CD4-positive, alpha-beta T cell treated with Interleukin-15 for 1 hour (primary cell): ENCODE measurements around the gene TERT.

Experiments used
- DNase-seq: peaks from one replicate; pipeline ENCODE4 v3.0.0-alpha.2; 2020

TERT gene

GRCh38 chr5:1215320-1216096 is 79.4 kb downstream of the TERT start:
- no peak for DNase-seq

GRCh38 chr5:1214936-1215220 is 80.0 kb downstream of the TERT start:
- no peak for DNase-seq

GRCh38 chr5:1214163-1214935 is 80.5 kb downstream of the TERT start:
- DNase-seq, result no peak

- no peak for DNase-seq
Measured at GRCh38 chr5:1213508-1214162, 81.2 kb downstream of the TERT start.

GRCh38 chr5:1212881-1213280 is 82.0 kb downstream of the TERT start:
- no peak for DNase-seq

- no peak for DNase-seq
Measured at GRCh38 chr5:1212271-1212670, 82.6 kb downstream of the TERT start.

- no peak for DNase-seq
Measured at GRCh38 chr5:1211701-1212100, 83.2 kb downstream of the TERT start.

- DNase-seq, result no peak
Measured at GRCh38 chr5:1210832-1211251, 84.0 kb downstream of the TERT start.

- no peak for DNase-seq
Measured at GRCh38 chr5:1209896-1210776, 84.7 kb downstream of the TERT start.

GRCh38 chr5:1209489-1209852 is 85.4 kb downstream of the TERT start:
- no peak for DNase-seq

GRCh38 chr5:1208743-1209488 is 86.0 kb downstream of the TERT start:
- DNase-seq, result no peak

- no peak for DNase-seq
Measured at GRCh38 chr5:1208221-1208742, 86.6 kb downstream of the TERT start.

- no peak for DNase-seq
Measured at GRCh38 chr5:1207555-1207954, 87.3 kb downstream of the TERT start.

GRCh38 chr5:1206521-1207412 is 88.1 kb downstream of the TERT start:
- DNase-seq, result no peak

GRCh38 chr5:1205255-1206180 is 89.3 kb downstream of the TERT start:
- DNase-seq, result no peak

- no peak for DNase-seq
Measured at GRCh38 chr5:1204693-1205242, 90.1 kb downstream of the TERT start.

GRCh38 chr5:1203968-1204692 is 90.7 kb downstream of the TERT start:
- DNase-seq, result no peak

GRCh38 chr5:1203311-1203967 is 91.4 kb downstream of the TERT start:
- DNase-seq, result no peak
